ENCODE measurements around the gene MEF2A. TPM values are rescaled to one million over a fixed set of nuclear protein-coding genes. Genes with fewer than 3 reads are reported as not detected.

The MEF2A gene
- total RNA-seq, 1 donor from 2014 or later, result 184 TPM

DNA sequence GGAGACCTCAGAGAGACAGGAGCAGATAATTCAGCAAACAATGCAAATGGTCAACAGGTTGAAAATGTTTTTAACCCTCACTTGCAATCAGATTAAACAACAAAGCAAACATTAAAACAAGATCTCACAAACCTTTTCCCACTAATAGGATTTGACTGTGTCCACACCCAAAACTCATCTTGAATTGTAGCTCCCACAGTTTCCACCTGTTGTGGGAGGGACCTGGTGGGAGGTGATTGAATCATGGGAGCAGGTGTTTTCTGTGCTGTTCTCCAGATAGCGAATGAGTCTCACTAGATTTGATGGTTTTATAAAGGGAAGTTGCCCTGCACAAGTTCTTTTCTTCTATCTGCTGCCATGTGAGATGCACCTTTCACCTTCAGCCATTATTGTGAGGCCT, 168.8 kb downstream of the MEF2A start:
- H3K27ac Mint-ChIP-seq (ENCODE audit: unreplicated experiment), result no peak overlapping the region
- DNase-seq (ENCODE audit: low spot score), result no peak
- peaks cover 2% of the 10 kb centered on the region for H3K9me3 Mint-ChIP-seq (ENCODE audit: low read depth)
- H3K4me1 Mint-ChIP-seq (ENCODE audit: low read depth), result peaks cover 30% of the 10 kb centered on the region
- TF ChIP-seq, protein P1, sequence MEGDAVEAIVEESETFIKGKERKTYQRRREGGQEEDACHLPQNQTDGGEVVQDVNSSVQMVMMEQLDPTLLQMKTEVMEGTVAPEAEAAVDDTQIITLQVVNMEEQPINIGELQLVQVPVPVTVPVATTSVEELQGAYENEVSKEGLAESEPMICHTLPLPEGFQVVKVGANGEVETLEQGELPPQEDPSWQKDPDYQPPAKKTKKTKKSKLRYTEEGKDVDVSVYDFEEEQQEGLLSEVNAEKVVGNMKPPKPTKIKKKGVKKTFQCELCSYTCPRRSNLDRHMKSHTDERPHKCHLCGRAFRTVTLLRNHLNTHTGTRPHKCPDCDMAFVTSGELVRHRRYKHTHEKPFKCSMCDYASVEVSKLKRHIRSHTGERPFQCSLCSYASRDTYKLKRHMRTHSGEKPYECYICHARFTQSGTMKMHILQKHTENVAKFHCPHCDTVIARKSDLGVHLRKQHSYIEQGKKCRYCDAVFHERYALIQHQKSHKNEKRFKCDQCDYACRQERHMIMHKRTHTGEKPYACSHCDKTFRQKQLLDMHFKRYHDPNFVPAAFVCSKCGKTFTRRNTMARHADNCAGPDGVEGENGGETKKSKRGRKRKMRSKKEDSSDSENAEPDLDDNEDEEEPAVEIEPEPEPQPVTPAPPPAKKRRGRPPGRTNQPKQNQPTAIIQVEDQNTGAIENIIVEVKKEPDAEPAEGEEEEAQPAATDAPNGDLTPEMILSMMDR (IDR thresholded peaks at IDR 0.05), result no peak
- no peak overlapping the region for H3K4me3 Mint-ChIP-seq (ENCODE audit: unreplicated experiment)
- H3K36me3 Mint-ChIP-seq (ENCODE audit: low read depth), result no peaks in the 10 kb centered on the region
- H3K27me3 Mint-ChIP-seq (ENCODE audit: low read depth), result no peaks in the 10 kb centered on the region

DNA sequence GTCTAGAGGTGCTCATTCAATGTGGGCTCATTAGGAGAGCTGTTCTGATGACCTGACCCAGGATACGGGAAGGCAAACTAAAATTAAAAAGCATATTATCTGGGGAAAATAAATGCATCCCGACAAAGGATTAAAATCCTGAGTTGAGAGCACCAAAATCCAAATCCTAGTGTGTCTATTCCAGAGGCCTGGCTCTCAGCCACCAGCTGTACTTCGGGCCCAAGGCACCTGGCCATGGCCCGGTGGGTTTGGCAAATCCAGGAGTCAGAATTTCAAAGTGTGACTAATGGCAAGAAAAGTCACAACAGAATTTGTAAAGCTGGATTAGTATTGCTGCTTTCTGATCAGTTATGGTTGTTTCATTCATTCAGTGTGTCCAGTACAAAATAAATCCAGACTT, 170.1 kb downstream of the MEF2A start:
- no peaks in the 10 kb centered on the region for H3K36me3 Mint-ChIP-seq (ENCODE audit: low read depth)
- no peak overlapping the region for H3K4me3 Mint-ChIP-seq (ENCODE audit: unreplicated experiment)
- H3K4me1 Mint-ChIP-seq (ENCODE audit: low read depth), result peaks cover 17% of the 10 kb centered on the region
- no peak overlapping the region for H3K27ac Mint-ChIP-seq (ENCODE audit: unreplicated experiment)
- TF ChIP-seq, protein P1 (IDR thresholded peaks at IDR 0.05), result no peak
- no peaks in the 10 kb centered on the region for H3K27me3 Mint-ChIP-seq (ENCODE audit: low read depth)
- no peak for DNase-seq (ENCODE audit: low spot score)
- H3K9me3 Mint-ChIP-seq (ENCODE audit: low read depth), result peaks cover 2% of the 10 kb centered on the region

DNA sequence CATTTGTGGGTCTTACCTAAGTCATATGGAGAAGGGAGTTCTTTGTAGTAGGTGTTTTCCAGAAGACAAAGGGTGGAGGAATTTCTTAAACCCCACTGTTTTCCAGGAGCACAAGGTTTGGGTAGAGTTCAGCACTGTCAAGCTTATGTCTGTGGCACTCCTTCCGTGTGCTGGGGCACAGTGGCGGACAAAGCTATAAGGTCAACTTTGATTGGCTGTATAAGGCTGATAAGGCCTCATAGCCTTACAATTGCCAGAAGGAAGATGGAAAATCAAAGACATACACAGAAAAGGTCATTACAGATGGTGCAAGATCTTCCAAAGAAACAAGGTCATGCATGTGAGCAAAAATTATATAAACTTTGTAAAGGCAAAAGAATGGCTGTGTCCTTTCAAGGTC, 170.9 kb downstream of the MEF2A start:
- H3K9me3 Mint-ChIP-seq (ENCODE audit: low read depth), result peaks cover 2% of the 10 kb centered on the region
- no peak overlapping the region for H3K4me3 Mint-ChIP-seq (ENCODE audit: unreplicated experiment)
- peaks cover 11% of the 10 kb centered on the region for H3K4me1 Mint-ChIP-seq (ENCODE audit: low read depth)
- H3K27me3 Mint-ChIP-seq (ENCODE audit: low read depth), result no peaks in the 10 kb centered on the region
- H3K36me3 Mint-ChIP-seq (ENCODE audit: low read depth), result no peaks in the 10 kb centered on the region
- TF ChIP-seq, protein P1 (IDR thresholded peaks at IDR 0.05), result no peak
- DNase-seq (ENCODE audit: low spot score), result no peak
- H3K27ac Mint-ChIP-seq (ENCODE audit: unreplicated experiment), result no peak overlapping the region

DNA sequence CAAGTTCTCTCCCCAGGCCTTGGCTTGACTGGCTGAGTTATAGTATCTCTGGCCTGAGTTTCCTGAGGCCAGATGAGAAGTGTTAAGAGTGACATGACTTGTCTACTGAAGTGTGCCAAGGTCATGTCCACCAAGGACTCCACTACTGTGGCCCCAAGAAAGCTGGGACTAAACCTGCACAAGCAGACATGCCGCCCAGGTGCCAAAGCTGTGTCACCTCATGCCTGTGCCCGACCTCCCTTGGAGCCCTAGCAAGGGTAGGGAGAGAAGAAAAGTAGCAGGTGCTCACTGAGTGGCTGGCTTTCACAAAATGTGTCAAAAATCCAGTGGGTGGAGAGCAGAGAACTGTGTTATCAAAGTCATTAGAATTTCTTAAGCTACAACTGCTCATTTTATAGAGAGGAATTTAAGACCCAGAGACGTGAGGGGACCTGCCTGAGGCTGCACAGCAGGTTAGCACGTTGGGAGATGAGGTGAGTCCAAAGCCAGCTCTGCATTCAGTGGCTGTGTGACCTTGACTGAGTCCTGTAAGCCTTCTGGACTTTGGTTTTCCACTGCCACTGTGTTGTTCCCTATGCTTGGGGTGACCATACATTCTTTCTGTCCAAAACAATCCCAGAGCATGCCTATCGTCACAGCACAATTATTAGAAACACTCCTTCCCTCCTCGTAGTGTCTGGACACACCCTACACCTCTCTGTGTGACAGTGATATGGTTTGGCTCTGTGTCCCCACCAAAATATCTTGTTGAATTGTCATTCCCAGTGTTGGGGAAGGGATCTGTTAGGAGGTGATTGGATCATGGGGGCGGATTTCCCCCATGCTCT, 172.4 kb downstream of the MEF2A start:
- TF ChIP-seq, protein P1 (IDR thresholded peaks at IDR 0.05), result no peak
- Mint-ChIP-seq H3K9me3 (ENCODE audit: low read depth) (peaks cover 2% of the 10 kb centered on the region), H3K27ac (ENCODE audit: unreplicated experiment) (no peak overlapping the region), H3K4me1 (ENCODE audit: low read depth) (peaks cover 3% of the 10 kb centered on the region), H3K4me3 (ENCODE audit: unreplicated experiment) (no peak overlapping the region), H3K27me3 (ENCODE audit: low read depth) (no peaks in the 10 kb centered on the region), H3K36me3 (ENCODE audit: low read depth) (no peaks in the 10 kb centered on the region)
- DNase-seq (ENCODE audit: low spot score), result no peak

DNA sequence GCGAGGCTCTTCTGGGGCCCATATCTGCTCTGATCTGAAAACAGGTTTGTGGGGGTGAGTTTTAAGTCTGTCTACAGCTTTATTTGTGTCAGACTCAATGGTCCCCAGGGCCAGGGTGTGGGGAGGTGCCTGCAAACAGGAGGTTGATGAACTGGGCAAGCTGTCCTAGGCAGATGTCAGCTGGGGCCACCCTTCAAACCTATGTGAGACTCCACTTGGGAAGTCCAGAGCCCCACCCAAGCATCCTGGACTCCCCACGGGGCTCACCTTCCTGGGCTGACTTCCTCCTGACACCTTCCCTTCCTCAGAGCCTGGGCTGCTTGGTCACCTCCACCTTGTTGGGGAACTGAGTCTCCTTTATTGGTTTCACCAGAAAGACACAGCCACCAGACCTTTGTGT, 176.1 kb downstream of the MEF2A start:
- no peak for DNase-seq (ENCODE audit: low spot score)
- Mint-ChIP-seq H3K4me1 (ENCODE audit: low read depth) (no peaks in the 10 kb centered on the region), H3K27me3 (ENCODE audit: low read depth) (no peaks in the 10 kb centered on the region), H3K27ac (ENCODE audit: unreplicated experiment) (no peak overlapping the region), H3K4me3 (ENCODE audit: unreplicated experiment) (no peak overlapping the region), H3K9me3 (ENCODE audit: low read depth) (peaks cover 2% of the 10 kb centered on the region), H3K36me3 (ENCODE audit: low read depth) (no peaks in the 10 kb centered on the region)
- TF ChIP-seq, protein P1 (IDR thresholded peaks at IDR 0.05), result no peak
